Body of pancreas (tissue), 4 donors: ENCODE measurements around the gene PITPNC1. TPM values are rescaled to one million over a fixed set of nuclear protein-coding genes. Genes with fewer than 3 reads are reported as not detected.

Source experiments
- ATAC-seq: fragments of 150-250 bp; one replicate; pipeline ENCODE4 v1.9.1; 2016
- DNase-seq, 4 donors: peaks; one replicate each; pipeline ENCODE4 v3.0.0-alpha.2; 2019
- H3K27ac ChIP-seq, 4 donors: fragments of 200-600 bp; sonication (generic); 1 replicate in 3 of 4; 2 replicates in 1 of 4; pipeline versions ENCODE4 v1.5.1 to v1.6.1; 2016 to 2019; ENCODE audit warnings: mild to moderate bottlenecking in 1 of 4, mixed read lengths in 1 of 4, moderate library complexity in 1 of 4
- H3K27me3 ChIP-seq, 2 donors: fragments of 200-600 bp; sonication (generic); one replicate each; pipeline ENCODE4 v1.6.0; 2016; ENCODE audit warnings: mild to moderate bottlenecking in 1 of 2
- H3K36me3 ChIP-seq, 2 donors: fragments of 200-600 bp; sonication (generic); replicated peaks in 1 of 2; 2 replicates each; pipeline ENCODE4 v1.5.1; 2016; ENCODE audit warnings: low read depth in 2 of 2; ENCODE audit not compliant: insufficient read depth in 1 of 2
- H3K4me1 ChIP-seq: fragments of 200-600 bp; sonication (generic); one replicate; pipeline ENCODE4 v1.6.0; 2016
- H3K4me3 ChIP-seq, 2 donors: fragments of 200-600 bp; sonication (generic); 1 replicate in 1 of 2; 2 replicates in 1 of 2; pipeline ENCODE4 v1.5.1; 2016 to 2019
- H3K9me3 ChIP-seq, 3 donors: fragments of 200-600 bp; sonication (generic); 1 replicate in 2 of 3; 2 replicates in 1 of 3; pipeline ENCODE4 v1.5.1; 2016
- POLR2A ChIP-seq, 3 donors: fragments of 450-650 bp; IDR thresholded peaks; one replicate each; pipeline ENCODE4 v1.6.1; 2016; ENCODE audit warnings: antibody characterized with exemption in 3 of 3, mild to moderate bottlenecking in 2 of 3
- WGBS, 2 donors: methylation state at CpG; one replicate each; pipeline ENCODE4 v1.1.5; 2017; 5-methylcytosine and 5-hydroxymethylcytosine counted together
- intact Hi-C: fragments of 100-400 bp; cut with DNase I; formaldehyde crosslinking; loops from one replicate; pipeline ENCODE4 v1.15.1; 2023
- total RNA-seq, 2 donors: library from RNA; depleted of rRNA; stranded (reverse); fragments of >200 nt; gene quantifications; one replicate each; pipeline ENCODE4 v1.1.0, GENCODE V29; 2016
- TF ChIP-seq, protein P1 (sequence below), 7 experiments: fragments of 450-650 bp in 4 of 7; fragments of 200-600 bp in 3 of 7; sonication (generic) in 3 of 7; IDR thresholded peaks; one replicate each; pipeline ENCODE4 v1.5.1; 2016 to 2019; ENCODE audit warnings: antibody characterized with exemption in 7 of 7

The PITPNC1 gene
- total RNA-seq, 2 donors from 2014 or later: 11.9 to 17.5 TPM

- intact Hi-C loops: loop anchor here (10.0 kb wide), 1 partner anchor 47 kb away; no protein-coding TSS in a partner anchor
- peaks cover 5% of the 10 kb centered on the region for H3K4me1 ChIP-seq
- H3K27ac ChIP-seq: peak overlapping the region in 1 of 4 donors; percentile 46
- H3K4me3 ChIP-seq: no peak overlapping the region
- 66 to 73% methylated on average over 4 of the region's 4 CpGs for WGBS, 2 donors
- ATAC-seq (no peak), DNase-seq (no peak)
- H3K9me3 ChIP-seq: no peaks in the 10 kb centered on the region
- no peaks in the 10 kb centered on the region for H3K36me3 ChIP-seq
- TF ChIP-seq POLR2A (IDR thresholded peaks at IDR 0.05): no peak
- TF ChIP-seq, protein P1, sequence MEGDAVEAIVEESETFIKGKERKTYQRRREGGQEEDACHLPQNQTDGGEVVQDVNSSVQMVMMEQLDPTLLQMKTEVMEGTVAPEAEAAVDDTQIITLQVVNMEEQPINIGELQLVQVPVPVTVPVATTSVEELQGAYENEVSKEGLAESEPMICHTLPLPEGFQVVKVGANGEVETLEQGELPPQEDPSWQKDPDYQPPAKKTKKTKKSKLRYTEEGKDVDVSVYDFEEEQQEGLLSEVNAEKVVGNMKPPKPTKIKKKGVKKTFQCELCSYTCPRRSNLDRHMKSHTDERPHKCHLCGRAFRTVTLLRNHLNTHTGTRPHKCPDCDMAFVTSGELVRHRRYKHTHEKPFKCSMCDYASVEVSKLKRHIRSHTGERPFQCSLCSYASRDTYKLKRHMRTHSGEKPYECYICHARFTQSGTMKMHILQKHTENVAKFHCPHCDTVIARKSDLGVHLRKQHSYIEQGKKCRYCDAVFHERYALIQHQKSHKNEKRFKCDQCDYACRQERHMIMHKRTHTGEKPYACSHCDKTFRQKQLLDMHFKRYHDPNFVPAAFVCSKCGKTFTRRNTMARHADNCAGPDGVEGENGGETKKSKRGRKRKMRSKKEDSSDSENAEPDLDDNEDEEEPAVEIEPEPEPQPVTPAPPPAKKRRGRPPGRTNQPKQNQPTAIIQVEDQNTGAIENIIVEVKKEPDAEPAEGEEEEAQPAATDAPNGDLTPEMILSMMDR (IDR thresholded peaks at IDR 0.05): no peak
- H3K27me3 ChIP-seq: no peaks in the 10 kb centered on the region
These were observed 104.7 kb downstream of the PITPNC1 start for GRCh38 chr17:67481808-67482207.

DNA sequence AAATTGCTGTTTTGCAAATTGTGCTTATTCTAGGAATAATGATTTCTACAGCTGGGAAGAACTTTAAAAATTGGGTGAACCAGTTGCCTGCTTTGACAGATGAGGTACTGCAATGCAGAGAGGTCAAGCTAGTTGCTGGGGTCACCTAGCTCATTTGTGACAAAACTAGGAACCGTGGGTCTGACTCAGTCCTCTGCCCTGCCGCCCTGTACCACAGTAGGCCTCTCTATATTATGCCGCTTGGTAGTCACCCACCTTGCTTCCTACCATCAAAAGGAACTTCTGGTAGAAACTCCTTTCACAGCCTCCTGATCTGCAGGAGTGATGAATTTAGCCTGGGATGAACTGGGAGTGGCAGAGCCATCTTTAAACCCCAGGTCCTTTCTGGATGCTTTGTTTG is 105.7 kb downstream of the PITPNC1 start:
- Histone ChIP-seq H3K4me3 (no peak overlapping the region), H3K27me3 (no peaks in the 10 kb centered on the region), H3K9me3 (no peaks in the 10 kb centered on the region), H3K27ac (no peak overlapping the region), H3K36me3 (no peaks in the 10 kb centered on the region), H3K4me1 (peaks cover 5% of the 10 kb centered on the region)
- 76 to 93% methylated on average over 3 of the region's 3 CpGs for WGBS, 2 donors
- ATAC-seq: no peak
- intact Hi-C loops: loop anchor here (10.0 kb wide), 1 partner anchor 48 kb away; no protein-coding TSS in a partner anchor
- TF ChIP-seq, protein P1 (IDR thresholded peaks at IDR 0.05): no peak
- TF ChIP-seq POLR2A (IDR thresholded peaks at IDR 0.05): no peak
- DNase-seq: no peak

DNA sequence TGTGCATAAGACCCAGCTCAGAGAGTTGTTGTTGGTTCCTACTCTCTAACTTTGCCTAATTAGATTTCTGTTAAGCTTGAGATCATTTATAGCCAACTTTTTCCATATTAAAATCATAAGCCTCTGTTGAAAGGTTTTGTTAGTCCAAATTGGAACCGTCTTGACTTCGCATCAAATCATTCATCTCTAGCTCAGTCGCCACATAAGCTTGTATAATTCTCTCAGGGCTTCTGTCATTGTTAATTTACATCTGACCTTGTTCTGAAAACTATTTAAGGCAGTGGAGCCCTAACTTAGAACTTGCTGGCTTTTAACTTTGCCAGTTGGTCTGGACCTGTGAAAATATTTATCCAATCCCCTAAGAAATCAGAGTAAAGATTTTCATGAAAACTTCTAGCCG is 107.2 kb downstream of the PITPNC1 start:
- 95 to 99% methylated on average over 4 of the region's 4 CpGs for WGBS, 2 donors
- TF ChIP-seq POLR2A (IDR thresholded peaks at IDR 0.05): no peak
- no peaks in the 10 kb centered on the region for H3K27me3 ChIP-seq
- DNase-seq: no peak
- H3K4me3 ChIP-seq: no peak overlapping the region
- H3K27ac ChIP-seq: no peak overlapping the region
- no peak for ATAC-seq
- intact Hi-C loops: loop anchor here (10.0 kb wide), 1 partner anchor 49 kb away; no protein-coding TSS in a partner anchor
- peaks cover 1% of the 10 kb centered on the region for H3K4me1 ChIP-seq
- H3K9me3 ChIP-seq: no peaks in the 10 kb centered on the region
- no peaks in the 10 kb centered on the region for H3K36me3 ChIP-seq

DNA sequence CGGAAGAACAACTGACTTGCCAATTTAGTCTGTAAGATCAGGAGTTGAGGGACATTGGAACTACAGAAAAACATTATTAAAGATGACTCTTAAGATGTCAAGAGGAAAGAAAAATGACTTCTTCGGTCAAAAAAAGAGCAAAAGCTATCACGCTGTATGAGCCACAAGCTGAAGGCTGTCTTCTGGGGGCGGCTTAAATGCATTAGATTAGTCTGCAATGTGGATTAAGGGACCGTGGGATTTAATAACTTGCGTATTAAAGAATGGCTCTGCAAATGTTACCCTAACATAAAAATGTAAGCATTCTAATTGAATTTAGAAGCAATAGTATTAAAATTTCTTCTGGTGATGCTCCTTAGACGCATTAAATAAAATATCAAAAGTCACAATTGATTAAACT is 108.6 kb downstream of the PITPNC1 start:
- no peaks in the 10 kb centered on the region for H3K9me3 ChIP-seq

GRCh38 chr17:67487506-67487905 is 110.4 kb downstream of the PITPNC1 start:
- Histone ChIP-seq H3K36me3 (no peaks in the 10 kb centered on the region), H3K9me3 (no peaks in the 10 kb centered on the region), H3K27ac (peak overlapping the region in 1 of 4 donors; percentile 49), H3K27me3 (no peaks in the 10 kb centered on the region), H3K4me1 (peaks cover 26% of the 10 kb centered on the region), H3K4me3 (no peak overlapping the region)
- 78 to 82% methylated on average over 7 of the region's 7 CpGs for WGBS, 2 donors
- DNase-seq: no peak
- intact Hi-C loops: loop anchor here (10.0 kb wide), 1 partner anchor 53 kb away; no protein-coding TSS in a partner anchor
- no peak for ATAC-seq
- TF ChIP-seq, protein P1 (IDR thresholded peaks at IDR 0.05): no peak
- TF ChIP-seq POLR2A (IDR thresholded peaks at IDR 0.05): no peak

More for the DNA sequence above, 108.6 kb downstream of the PITPNC1 start:
- Histone ChIP-seq H3K27me3 (no peaks in the 10 kb centered on the region), H3K27ac (no peak overlapping the region), H3K36me3 (no peaks in the 10 kb centered on the region), H3K4me1 (peaks cover 10% of the 10 kb centered on the region), H3K4me3 (no peak overlapping the region)
- 92 to 95% methylated on average over 7 of the region's 7 CpGs for WGBS, 2 donors
- ATAC-seq (no peak), DNase-seq (no peak)
- TF ChIP-seq POLR2A (IDR thresholded peaks at IDR 0.05): no peak
- TF ChIP-seq, protein P1 (IDR thresholded peaks at IDR 0.05): no peak
- intact Hi-C loops: loop anchor here (10.0 kb wide), 1 partner anchor 51 kb away; no protein-coding TSS in a partner anchor
